CD1c-positive myeloid dendritic cell (primary cell): ENCODE results near the gene ZC3H15.

ENCODE experiments used
- DNase-seq: peaks from one replicate; pipeline ENCODE4 v3.0.0-alpha.2; 2016; ENCODE audit errors: extremely low spot score

ZC3H15 gene

DNA sequence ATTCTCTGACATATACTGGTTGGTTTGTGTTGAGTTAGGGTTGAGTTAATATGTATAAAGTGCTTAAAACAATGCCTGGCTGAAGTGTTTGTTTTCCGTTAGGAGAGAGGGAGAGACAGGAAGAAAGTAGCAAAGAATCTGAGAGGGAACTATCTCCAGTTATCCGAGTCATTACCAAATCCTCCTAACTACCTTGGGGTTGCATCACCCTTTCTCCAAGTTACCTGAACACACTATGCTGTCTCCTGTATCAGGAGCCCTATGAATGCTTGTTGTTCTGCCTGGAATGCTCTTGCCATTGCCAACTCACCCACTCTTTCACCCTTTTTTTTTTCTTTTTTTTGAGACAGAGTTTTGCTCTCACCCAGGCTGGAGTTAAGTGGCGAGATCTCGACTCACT is 55.9 kb downstream of the ZC3H15 start:
- DNase-seq: no peak

DNA sequence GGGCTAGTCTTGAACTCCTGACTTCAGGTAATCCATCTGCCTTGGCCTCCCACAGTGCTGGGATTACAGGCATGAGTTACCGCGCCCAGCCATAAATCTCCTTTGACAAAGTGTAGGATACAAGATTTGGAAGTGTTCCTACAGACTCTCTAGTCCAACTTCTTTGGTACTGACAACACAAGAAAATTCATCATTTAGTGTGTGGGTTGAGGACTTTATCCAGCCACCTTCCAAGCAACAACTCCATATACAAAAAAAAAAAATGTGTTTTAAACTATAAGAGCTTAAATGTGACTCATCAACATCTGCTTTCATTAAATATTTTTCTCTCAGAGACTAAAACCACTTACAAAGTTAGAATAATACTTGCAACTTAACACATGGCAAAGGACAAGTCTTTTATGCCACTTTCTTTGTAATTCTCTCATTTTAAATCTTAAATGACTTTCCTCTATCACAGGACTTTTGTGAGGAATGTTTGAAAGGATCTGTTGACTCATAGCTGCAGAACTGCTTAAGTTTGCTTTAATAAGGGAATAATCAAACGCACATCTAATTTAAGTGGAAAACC is 57.6 kb downstream of the ZC3H15 start:
- no peak for DNase-seq

DNA sequence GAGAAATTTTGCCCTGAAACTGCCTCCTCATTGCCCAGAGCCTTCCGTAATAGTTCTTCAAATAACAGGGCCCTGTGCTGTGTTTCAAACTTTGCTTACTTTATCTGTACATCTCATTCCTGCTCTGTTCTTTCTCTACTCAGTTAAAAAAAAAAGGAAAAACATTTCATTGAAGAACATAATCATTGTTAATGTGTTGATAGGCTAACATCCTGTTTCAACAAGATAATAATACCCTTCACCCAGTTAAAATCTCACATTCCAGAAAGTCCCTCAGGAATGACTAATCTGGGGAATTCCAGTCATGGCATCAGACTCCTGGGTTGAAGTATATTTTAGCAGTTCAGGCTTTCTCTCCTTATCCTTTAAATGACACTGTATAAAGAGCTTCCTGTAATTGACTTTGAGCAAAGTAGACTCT is 58.2 kb downstream of the ZC3H15 start:
- DNase-seq: no peak

DNA sequence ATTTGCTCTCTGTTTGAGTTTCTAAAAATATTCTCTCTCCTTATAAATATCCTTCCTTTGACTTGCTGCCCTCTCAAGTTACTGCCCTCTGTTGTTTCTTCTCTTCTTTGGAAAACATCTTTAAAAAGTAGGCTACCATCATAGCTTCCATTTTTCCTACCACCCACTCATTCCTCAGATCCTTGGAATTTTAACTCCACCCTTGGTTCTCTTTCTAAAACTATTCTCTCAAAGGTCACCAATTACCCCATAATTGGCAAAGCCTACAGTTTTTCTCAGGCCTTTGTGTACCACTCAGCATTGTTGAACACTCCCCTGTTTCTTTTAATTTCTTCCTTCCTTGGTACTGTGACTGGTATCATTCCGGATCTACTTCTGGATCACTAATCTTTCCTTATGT is 60.8 kb downstream of the ZC3H15 start:
- no peak for DNase-seq

DNA sequence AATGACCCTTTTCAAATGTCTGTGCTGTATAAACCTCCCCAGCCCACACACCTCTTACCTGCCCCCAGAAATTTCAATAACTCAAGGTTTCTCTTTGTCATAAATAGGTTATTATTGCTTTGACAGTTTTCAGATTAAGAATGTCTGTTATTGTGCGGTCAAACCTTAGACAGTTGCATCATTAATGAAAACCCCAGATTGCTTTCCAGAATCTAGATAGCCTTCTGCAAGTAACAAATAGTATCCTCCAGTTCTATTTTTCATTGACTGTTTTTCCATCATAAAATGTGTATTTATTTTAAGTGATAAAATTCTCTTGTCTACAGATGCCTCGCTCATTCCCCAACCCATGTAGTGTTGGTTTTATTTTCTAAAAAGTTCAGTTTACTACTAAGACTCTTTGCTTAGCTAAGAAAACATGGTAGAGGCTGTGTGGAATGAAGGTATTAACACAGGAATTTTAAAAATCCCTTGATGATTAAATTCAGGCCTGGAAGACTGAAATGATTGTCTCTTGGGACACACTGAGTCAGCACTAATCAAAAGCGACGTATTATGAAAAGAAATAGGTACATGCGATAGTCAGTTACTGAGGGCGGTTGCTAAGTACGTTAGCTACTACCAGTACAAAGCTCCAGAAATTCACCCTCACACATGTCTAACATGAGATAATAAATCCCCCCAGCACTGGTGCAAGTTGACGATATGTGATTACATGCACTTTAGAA is 65.4 kb downstream of the ZC3H15 start:
- DNase-seq: no peak

DNA sequence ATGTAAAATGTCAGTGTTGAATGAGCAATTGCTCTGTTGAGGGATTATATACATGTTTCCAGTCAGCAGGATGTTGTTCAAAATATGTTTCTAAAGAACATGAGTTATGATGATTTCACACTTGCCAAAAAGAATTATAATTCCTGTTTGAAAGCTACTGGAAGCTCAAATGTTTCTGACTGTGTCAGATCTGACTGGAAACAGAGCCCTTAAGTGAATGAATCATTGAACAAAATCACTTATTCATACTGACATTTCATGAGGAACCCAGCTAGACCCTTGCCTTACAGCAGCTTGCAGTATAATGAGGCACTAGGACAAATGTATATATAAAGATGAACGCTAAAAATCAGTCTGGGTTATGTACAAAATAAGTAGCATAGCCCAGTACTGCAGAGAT is 68.4 kb downstream of the ZC3H15 start:
- no peak for DNase-seq

DNA sequence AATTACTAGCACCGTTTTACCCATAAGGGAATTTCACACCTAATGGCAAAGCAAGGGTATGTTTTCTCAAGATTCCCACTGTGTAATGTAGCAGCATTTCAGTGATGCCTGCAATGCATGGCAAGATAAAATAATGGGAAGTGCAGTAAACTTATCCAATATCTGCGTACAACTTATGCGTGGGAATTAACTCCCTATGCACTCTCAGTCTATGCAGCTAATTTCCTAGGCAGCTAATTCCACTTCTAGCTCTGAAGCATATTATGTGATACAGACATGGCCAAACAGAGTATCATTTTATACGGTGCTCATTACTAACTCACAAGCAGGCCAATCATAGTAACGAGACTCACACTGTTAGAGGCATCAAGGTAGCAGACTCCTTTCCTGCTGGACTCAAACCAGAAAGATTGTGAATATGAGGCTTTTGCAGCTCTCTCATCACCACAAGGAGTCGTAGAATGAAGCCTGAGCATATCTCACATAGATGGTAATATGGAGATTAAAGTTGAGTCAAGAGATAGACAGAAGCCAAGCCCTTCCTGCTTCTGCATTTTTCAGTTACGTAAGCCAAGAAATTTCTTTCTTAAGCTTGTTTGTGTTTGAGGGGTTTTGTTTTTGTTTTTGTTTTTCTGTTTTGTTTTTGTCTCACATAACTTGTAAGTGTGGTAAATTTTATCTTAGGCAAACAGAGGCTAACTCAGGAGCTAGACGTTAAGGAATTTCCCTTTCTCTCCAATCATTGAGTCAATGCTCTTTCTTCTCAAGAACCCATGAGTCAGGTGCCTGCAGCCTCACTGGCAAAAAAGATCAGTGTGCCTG is 69.0 kb downstream of the ZC3H15 start:
- DNase-seq: no peak

DNA sequence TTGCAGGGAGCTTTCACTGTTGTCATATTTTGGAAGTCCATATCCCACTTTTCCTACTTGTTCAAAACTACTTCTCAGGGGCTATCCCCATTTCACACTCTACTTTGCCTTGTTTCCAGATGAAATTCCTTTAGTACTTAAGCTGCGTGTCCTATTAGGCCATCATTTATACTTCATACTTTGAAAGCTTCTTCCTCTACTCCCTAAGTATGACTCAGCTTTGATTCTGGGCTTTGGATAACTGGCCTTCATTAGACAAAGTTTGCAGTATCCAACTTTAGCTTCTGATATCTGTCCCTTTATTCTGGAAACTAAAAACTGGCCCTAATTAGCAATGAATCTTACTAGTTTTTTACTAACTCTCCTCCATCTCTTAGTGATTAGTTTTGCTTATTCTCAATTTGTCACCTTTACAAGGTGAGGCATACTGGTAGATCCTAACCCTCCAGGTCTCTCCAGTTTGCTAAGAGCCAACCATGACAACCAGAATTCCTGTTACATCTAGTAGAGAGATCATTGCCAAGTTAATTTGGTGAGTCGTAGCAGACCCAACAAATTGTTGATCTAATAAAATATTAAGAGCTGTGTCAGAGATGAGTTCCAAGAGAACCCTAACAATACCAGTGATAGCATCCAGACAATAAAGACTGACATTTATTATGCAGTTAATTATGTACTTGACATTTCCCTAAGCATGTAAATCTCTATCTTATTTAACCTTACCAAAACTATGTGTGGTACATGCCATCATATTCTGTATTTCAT is 72.6 kb downstream of the ZC3H15 start:
- no peak for DNase-seq
